Heart right ventricle (tissue), 16 donors: Measurements from ENCODE around the gene SLC38A11. TPM values are rescaled to one million over a fixed set of nuclear protein-coding genes. Genes with fewer than 3 reads are reported as not detected.
A peak's percentile ranks its signal among the peaks of the same experiment; 100 is the strongest.

Experiments used
- ATAC-seq, 8 donors: fragments of 200-7000 bp; cut with Tn5 transposase; one replicate each; pipeline ENCODE4 v1.9.1; 2020; ENCODE audit warnings: mild to moderate bottlenecking in 8 of 8, moderate library complexity in 8 of 8, moderate number of reproducible peaks in 1 of 8
- DNase-seq, 2 donors: peaks; one replicate each; pipeline ENCODE4 v3.0.0-alpha.2; 2020
- H3K27ac ChIP-seq, 10 donors: fragments of 200-600 bp; sonication (generic) in 2 of 10; one replicate each; pipeline versions ENCODE4 v1.5.0 to v1.8.0; 2020 to 2022; ENCODE audit warnings: mild to moderate bottlenecking in 3 of 10
- H3K27me3 ChIP-seq, 7 donors: fragments of 200-600 bp; one replicate each; pipeline ENCODE4 v1.8.0; 2021 to 2022; ENCODE audit warnings: mild to moderate bottlenecking in 2 of 7
- H3K36me3 ChIP-seq, 9 donors: fragments of 200-600 bp; sonication (generic) in 1 of 9; one replicate each; pipeline versions ENCODE4 v1.5.0 to v1.8.0; 2020 to 2022; ENCODE audit warnings: mild to moderate bottlenecking in 2 of 9
- H3K4me1 ChIP-seq, 9 donors: fragments of 200-600 bp; sonication (generic) in 1 of 9; one replicate each; pipeline versions ENCODE4 v1.5.0 to v1.8.0; 2020 to 2022; ENCODE audit warnings: mild to moderate bottlenecking in 4 of 9
- H3K4me3 ChIP-seq, 10 donors: fragments of 200-600 bp; sonication (generic) in 2 of 10; one replicate each; pipeline versions ENCODE4 v1.5.0 to v1.8.0; 2020 to 2022; ENCODE audit warnings: mild to moderate bottlenecking in 7 of 10, moderate library complexity in 2 of 10
- H3K9me3 ChIP-seq, 11 donors: fragments of 200-600 bp in 10 of 11; sonication (generic) in 2 of 11; one replicate each; pipeline versions ENCODE4 v1.5.0 to v1.8.0; 2013 to 2022; ENCODE audit warnings: mild to moderate bottlenecking in 2 of 11, control low read depth in 1 of 11, moderate library complexity in 1 of 11
- CTCF ChIP-seq, 9 donors: fragments of 200-600 bp; sonication (generic) in 2 of 9; IDR thresholded peaks; one replicate each; pipeline versions ENCODE4 v1.5.0 to v1.8.0; 2021 to 2022; ENCODE audit warnings: antibody characterized with exemption in 9 of 9, mild to moderate bottlenecking in 5 of 9, moderate library complexity in 1 of 9
- WGBS, 2 donors: extraction: QIAGEN DNeasy Blood & Tissue Kit; methylation state at CpG; one replicate each; pipeline ENCODE4 v1.1.7; 2013; ENCODE audit warnings: inconsistent platforms in 1 of 2; 5-methylcytosine and 5-hydroxymethylcytosine counted together
- intact Hi-C, 10 donors: fragments of 100-400 bp; cut with DNase I; formaldehyde crosslinking; loops; one replicate each; pipeline versions ENCODE4 v1.11.1 to v1.14.2; 2022
- polyA plus RNA-seq, 2 donors: library from polyadenylated mRNA; stranded (reverse); fragments of 200-250 nt; gene quantifications; one replicate each; pipeline ENCODE4 v1.2.3, GENCODE V29; 2013
- total RNA-seq, 10 donors: library from RNA; stranded (reverse); fragmentation: NEBNext Ultra II Directional in 3 of 10; extraction: Animal tissue kit (Norgen Biotek cat#: 25700) in 3 of 10; gene quantifications; one replicate each; pipeline versions ENCODE4 v1.2.1 to v1.2.4, GENCODE V29; 2021 to 2023
- donor health status: Arrhythmogenic right ventricular cardiomyopathy.
- donor health status: ischemic (EF 13 %, LVEDD 7.1; RV severe dilation, severe dysfunction).
- donor health status: healthy with polysubstance abuse.
- donor health status: DM: no; HTN: yes; CAD: no.
- donor health status: DM: no; HTN: no; CAD: no.
- donor health status: ischemic (EF 25% LVEDD 6.9; RV normal size, moderate dysfunction).
- donor health status: ischemic (EF 25% LVEDD 5.7; RV mildly dilated, moderate dysfunction).
- donor health status: healthy.
- donor health status: DM: yes; HTN: yes; CAD: no.
- donor health status: Ischemic cardiomyopathy.
- donor health status: ischemic (EF 35%, LVEDD 5.7; RV mildly dilated, moderate dysfunction).
- donor health status: nonischemic (EF 11% LVEDD 7.7; RV severe dilation, severe dysfunction).
- donor health status: DM: yes; HTN: yes; CAD: no.
- donor health status: PGD.
- donor health status: ischemic (EF 29% LVEDD 5.4; RV normal size, mild dysfunction).
- donor health status: nonischemic (EF 23%, LVEDD 6.1; RV moderate dilation, normal function).

Gene SLC38A11
- total and polyA plus RNA-seq, 12 donors, result 0.11 to 3.0 (median 0.45) TPM; not detected in 1

GRCh38 chr2:164976301-164976700 is 21.0 kb upstream of the SLC38A11 start:
- 54 to 58% methylated on average over 3 of the region's 3 CpGs for WGBS, 2 donors

GRCh38 chr2:164975891-164976290 is 20.6 kb upstream of the SLC38A11 start:
- Histone ChIP-seq H3K27me3 (no peaks in the 10 kb centered on the region), H3K9me3 (no peaks in the 10 kb centered on the region), H3K4me1 (peaks cover 0 to 12% (median 0%) of the 10 kb centered on the region in 9 donors), H3K27ac (no peak overlapping the region), H3K4me3 (no peak overlapping the region), H3K36me3 (no peaks in the 10 kb centered on the region)
- 34 to 53% methylated on average over 1 of the region's 1 CpG for WGBS, 2 donors
- no peak for TF ChIP-seq CTCF (IDR thresholded peaks at IDR 0.05)
- ATAC-seq, result no peak
- intact Hi-C loops, result no loop called here
- DNase-seq, result no peak

More at GRCh38 chr2:164976301-164976700, 21.0 kb upstream of the SLC38A11 start:
- ATAC-seq (no peak), DNase-seq (no peak)
- H3K27ac ChIP-seq, result no peak overlapping the region
- no peaks in the 10 kb centered on the region for H3K36me3 ChIP-seq
- H3K9me3 ChIP-seq, result no peaks in the 10 kb centered on the region
- TF ChIP-seq CTCF (IDR thresholded peaks at IDR 0.05), result no peak
- intact Hi-C loops, result no loop called here
- no peak overlapping the region for H3K4me3 ChIP-seq
- no peaks in the 10 kb centered on the region for H3K27me3 ChIP-seq
- H3K4me1 ChIP-seq, result peaks cover 0 to 16% (median 0%) of the 10 kb centered on the region in 9 donors

GRCh38 chr2:164974221-164974620 is 18.9 kb upstream of the SLC38A11 start:
- Histone ChIP-seq H3K4me3 (no peak overlapping the region), H3K36me3 (no peaks in the 10 kb centered on the region), H3K27me3 (no peaks in the 10 kb centered on the region), H3K27ac (peak overlapping the region in 1 of 10 donors; percentile 28), H3K9me3 (no peaks in the 10 kb centered on the region), H3K4me1 (peaks cover 0 to 10% (median 0%) of the 10 kb centered on the region in 9 donors)
- ATAC-seq, result no peak
- intact Hi-C loops, result no loop called here
- 57 to 80% methylated on average over 1 of the region's 1 CpG for WGBS, 2 donors
- DNase-seq, result no peak
- TF ChIP-seq CTCF (IDR thresholded peaks at IDR 0.05), result no peak

- Histone ChIP-seq H3K4me1 (peaks cover 0 to 10% (median 0%) of the 10 kb centered on the region in 9 donors), H3K27me3 (no peaks in the 10 kb centered on the region), H3K4me3 (no peak overlapping the region), H3K27ac (no peak overlapping the region), H3K36me3 (no peaks in the 10 kb centered on the region), H3K9me3 (no peaks in the 10 kb centered on the region)
- TF ChIP-seq CTCF (IDR thresholded peaks at IDR 0.05), result no peak
- no peak for DNase-seq
- intact Hi-C loops, result no loop called here
- WGBS, 2 donors, result 75 to 82% methylated on average over 4 of the region's 4 CpGs
- no peak for ATAC-seq
Observed at GRCh38 chr2:164972216-164972615, 16.9 kb upstream of the SLC38A11 start.
